Fibroblast of lung (primary cell): ENCODE measurements around the gene MAJIN.

Experiments used
- EZH2 ChIP-seq: IDR thresholded peaks from 2 replicates; pipeline ENCODE4 v1.5.1; 2012; ENCODE audit warnings: low read length, control low read depth, mild to moderate bottlenecking; ENCODE audit errors: missing control alignments
- TF ChIP-seq, protein P1 (sequence below), 2 donors: IDR thresholded peaks in 1 of 2; conservative IDR thresholded peaks in 1 of 2; 1 replicate in 1 of 2; 2 replicates in 1 of 2; pipeline ENCODE4 v1.5.1; 2011 to 2012; ENCODE audit warnings: low read length in 2 of 2, control low read depth in 1 of 2, inconsistent platforms in 1 of 2, low read depth in 1 of 2, mild to moderate bottlenecking in 1 of 2

DNA sequence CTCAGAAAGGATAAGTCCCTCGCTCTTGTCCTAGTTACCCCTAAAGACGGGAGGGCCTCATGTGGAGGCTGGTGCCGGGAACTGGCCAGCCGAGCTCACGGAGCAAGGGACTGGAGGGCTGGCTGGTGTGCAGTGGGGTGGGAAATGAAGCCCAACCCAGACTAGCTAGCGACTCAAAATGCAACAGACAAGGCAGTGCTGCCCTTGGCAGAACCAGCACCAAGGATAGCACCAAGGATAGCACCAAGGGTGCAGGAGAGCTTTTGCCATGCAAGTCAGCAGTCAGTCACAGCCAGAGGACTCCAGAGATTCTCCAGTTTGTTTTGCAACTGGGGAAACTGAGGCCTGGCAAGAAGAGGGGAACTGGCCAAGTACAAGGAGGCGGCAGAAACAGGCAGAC, 31.4 kb upstream of the MAJIN start:
- TF ChIP-seq, protein P1, sequence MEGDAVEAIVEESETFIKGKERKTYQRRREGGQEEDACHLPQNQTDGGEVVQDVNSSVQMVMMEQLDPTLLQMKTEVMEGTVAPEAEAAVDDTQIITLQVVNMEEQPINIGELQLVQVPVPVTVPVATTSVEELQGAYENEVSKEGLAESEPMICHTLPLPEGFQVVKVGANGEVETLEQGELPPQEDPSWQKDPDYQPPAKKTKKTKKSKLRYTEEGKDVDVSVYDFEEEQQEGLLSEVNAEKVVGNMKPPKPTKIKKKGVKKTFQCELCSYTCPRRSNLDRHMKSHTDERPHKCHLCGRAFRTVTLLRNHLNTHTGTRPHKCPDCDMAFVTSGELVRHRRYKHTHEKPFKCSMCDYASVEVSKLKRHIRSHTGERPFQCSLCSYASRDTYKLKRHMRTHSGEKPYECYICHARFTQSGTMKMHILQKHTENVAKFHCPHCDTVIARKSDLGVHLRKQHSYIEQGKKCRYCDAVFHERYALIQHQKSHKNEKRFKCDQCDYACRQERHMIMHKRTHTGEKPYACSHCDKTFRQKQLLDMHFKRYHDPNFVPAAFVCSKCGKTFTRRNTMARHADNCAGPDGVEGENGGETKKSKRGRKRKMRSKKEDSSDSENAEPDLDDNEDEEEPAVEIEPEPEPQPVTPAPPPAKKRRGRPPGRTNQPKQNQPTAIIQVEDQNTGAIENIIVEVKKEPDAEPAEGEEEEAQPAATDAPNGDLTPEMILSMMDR (conservative IDR thresholded peaks at IDR 0.05 in 1 of 2, IDR thresholded peaks at IDR 0.05 in 1 of 2; ENCODE audit: low read depth in 1 of 2, low read length in 2 of 2): no peak
- TF ChIP-seq EZH2: no peak
